HEK293 (cell line): ENCODE data around the gene PHLDB2.
A peak's percentile ranks its signal among the peaks of the same experiment; 100 is the strongest.

Source experiments
- CTCF ChIA-PET: fragments of 350-600 bp; formaldehyde crosslinking; extraction: SDS; loops from one replicate; lab custom pipeline; 2021; ENCODE audit warnings: antibody characterized with exemption; lab: Yijun Ruan, JAX
- POLR2A ChIA-PET: fragments of 300-600 bp; formaldehyde crosslinking; extraction: SDS; loops from one replicate; lab custom pipeline; 2020; ENCODE audit warnings: antibody characterized with exemption, inconsistent platforms; lab: Yijun Ruan, JAX
- H3K27ac ChIP-seq: fragments of 200-500 bp; sonication (Bioruptor generic); 2 replicates; pipeline ENCODE4 v1.5.1; 2014; ENCODE audit warnings: low read depth, low read length, control low read depth, inconsistent platforms; ENCODE audit errors: extremely low read depth
- H3K36me3 ChIP-seq, 2 experiments: fragments of 200-500 bp in 1 of 2; sonication (Bioruptor generic) in 1 of 2; 1 replicate in 1 of 2; 2 replicates in 1 of 2; pipeline ENCODE4 v1.5.1; 2014 to 2017; ENCODE audit warnings: inconsistent platforms in 2 of 2, low read length in 2 of 2; ENCODE audit not compliant: control insufficient read depth in 2 of 2, insufficient read depth in 1 of 2
- H3K4me1 ChIP-seq: fragments of 200-500 bp; sonication (Bioruptor generic); 2 replicates; pipeline ENCODE4 v1.5.1; 2014; ENCODE audit warnings: mild to moderate bottlenecking, low read length, inconsistent platforms; ENCODE audit not compliant: control insufficient read depth, insufficient read depth
- H3K4me3 ChIP-seq: 2 replicates; pipeline ENCODE4 v1.5.1; 2011; ENCODE audit warnings: low read depth, mild to moderate bottlenecking, control low read depth, low read length, moderate library complexity
- H3K9me3 ChIP-seq: fragments of 200-500 bp; sonication (Bioruptor generic); 2 replicates; pipeline ENCODE4 v1.5.1; 2014; ENCODE audit warnings: low read depth, low read length, inconsistent platforms; ENCODE audit not compliant: control insufficient read depth, insufficient read depth
- BCL11B ChIP-seq: fragments of 450-650 bp; formaldehyde crosslinking; IDR thresholded peaks from 2 replicates; pipeline ENCODE4 v1.5.1; 2016; ENCODE audit warnings: low read depth, missing biosample characterization, missing genetic modification characterization
- YY1 ChIP-seq: fragments of 450-650 bp; formaldehyde crosslinking; IDR thresholded peaks from 2 replicates; pipeline ENCODE4 v1.5.1; 2018; ENCODE audit warnings: missing biosample characterization, missing genetic modification characterization
- ZBTB20 ChIP-seq: fragments of 450-650 bp; formaldehyde crosslinking; IDR thresholded peaks from 2 replicates; pipeline ENCODE4 v1.5.1; 2016; ENCODE audit warnings: missing biosample characterization, missing genetic modification characterization
- ZNF112 ChIP-seq: fragments of 450-650 bp; formaldehyde crosslinking; IDR thresholded peaks from 2 replicates; pipeline ENCODE4 v1.5.0; 2017; ENCODE audit warnings: missing biosample characterization, missing genetic modification characterization
- ZNF138 ChIP-seq: fragments of 450-650 bp; formaldehyde crosslinking; IDR thresholded peaks from 2 replicates; pipeline ENCODE4 v1.5.1; 2016; ENCODE audit warnings: missing biosample characterization, missing genetic modification characterization, borderline replicate concordance
- ZNF174 ChIP-seq: fragments of 450-650 bp; formaldehyde crosslinking; IDR thresholded peaks from 2 replicates; pipeline ENCODE4 v1.5.0; 2017; ENCODE audit warnings: missing biosample characterization, mild to moderate bottlenecking, missing genetic modification characterization
- ZNF2 ChIP-seq: fragments of 450-650 bp; formaldehyde crosslinking; IDR thresholded peaks from 2 replicates; pipeline ENCODE4 v1.5.1; 2016; ENCODE audit warnings: missing biosample characterization, missing genetic modification characterization
- ZNF23 ChIP-seq: fragments of 450-650 bp; formaldehyde crosslinking; IDR thresholded peaks from 2 replicates; pipeline ENCODE4 v1.5.1; 2016; ENCODE audit warnings: missing biosample characterization, missing genetic modification characterization, borderline replicate concordance
- ZNF473 ChIP-seq: fragments of 450-650 bp; formaldehyde crosslinking; IDR thresholded peaks from 2 replicates; pipeline ENCODE4 v1.5.1; 2017; ENCODE audit warnings: missing biosample characterization, missing genetic modification characterization
- ZNF585B ChIP-seq: fragments of 450-650 bp; formaldehyde crosslinking; IDR thresholded peaks from 2 replicates; pipeline ENCODE4 v1.5.1; 2016; ENCODE audit warnings: missing biosample characterization, missing genetic modification characterization
- ZNF621 ChIP-seq: fragments of 450-650 bp; formaldehyde crosslinking; IDR thresholded peaks from 2 replicates; pipeline ENCODE4 v1.5.1; 2017; ENCODE audit warnings: missing biosample characterization, missing genetic modification characterization
- ZNF670 ChIP-seq: fragments of 450-650 bp; formaldehyde crosslinking; IDR thresholded peaks from 2 replicates; pipeline ENCODE4 v1.5.1; 2016; ENCODE audit warnings: missing biosample characterization, missing genetic modification characterization, low read depth
- TF ChIP-seq, protein P1 (sequence below): fragments of 450-650 bp; formaldehyde crosslinking; conservative IDR thresholded peaks from 2 replicates; pipeline ENCODE4 v1.5.1; 2016; ENCODE audit warnings: low read depth, missing biosample characterization, missing genetic modification characterization
- TF ChIP-seq, protein P2 (sequence below): fragments of 450-650 bp; formaldehyde crosslinking; IDR thresholded peaks from 2 replicates; pipeline ENCODE4 v1.5.1; 2016; ENCODE audit warnings: missing biosample characterization, missing genetic modification characterization
- TF ChIP-seq, protein P3 (sequence below): fragments of 450-650 bp; formaldehyde crosslinking; IDR thresholded peaks from 2 replicates; pipeline ENCODE4 v1.5.1; 2017; ENCODE audit warnings: missing biosample characterization, missing genetic modification characterization

PHLDB2 gene

GRCh38 chr3:112007633-112008032, 148.6 kb downstream of the PHLDB2 start:
- no peaks in the 10 kb centered on the region for H3K36me3 ChIP-seq

GRCh38 chr3:112009670-112010069, 150.6 kb downstream of the PHLDB2 start:
- H3K36me3 ChIP-seq, result no peaks in the 10 kb centered on the region
- ChIA-PET POLR2A (no interaction called here), CTCF (no interaction called here)
- TF ChIP-seq ZNF138 (tag by site-specific recombination), result no peak
- TF ChIP-seq BCL11B (tag by site-specific recombination), result no peak
- TF ChIP-seq, protein P1, sequence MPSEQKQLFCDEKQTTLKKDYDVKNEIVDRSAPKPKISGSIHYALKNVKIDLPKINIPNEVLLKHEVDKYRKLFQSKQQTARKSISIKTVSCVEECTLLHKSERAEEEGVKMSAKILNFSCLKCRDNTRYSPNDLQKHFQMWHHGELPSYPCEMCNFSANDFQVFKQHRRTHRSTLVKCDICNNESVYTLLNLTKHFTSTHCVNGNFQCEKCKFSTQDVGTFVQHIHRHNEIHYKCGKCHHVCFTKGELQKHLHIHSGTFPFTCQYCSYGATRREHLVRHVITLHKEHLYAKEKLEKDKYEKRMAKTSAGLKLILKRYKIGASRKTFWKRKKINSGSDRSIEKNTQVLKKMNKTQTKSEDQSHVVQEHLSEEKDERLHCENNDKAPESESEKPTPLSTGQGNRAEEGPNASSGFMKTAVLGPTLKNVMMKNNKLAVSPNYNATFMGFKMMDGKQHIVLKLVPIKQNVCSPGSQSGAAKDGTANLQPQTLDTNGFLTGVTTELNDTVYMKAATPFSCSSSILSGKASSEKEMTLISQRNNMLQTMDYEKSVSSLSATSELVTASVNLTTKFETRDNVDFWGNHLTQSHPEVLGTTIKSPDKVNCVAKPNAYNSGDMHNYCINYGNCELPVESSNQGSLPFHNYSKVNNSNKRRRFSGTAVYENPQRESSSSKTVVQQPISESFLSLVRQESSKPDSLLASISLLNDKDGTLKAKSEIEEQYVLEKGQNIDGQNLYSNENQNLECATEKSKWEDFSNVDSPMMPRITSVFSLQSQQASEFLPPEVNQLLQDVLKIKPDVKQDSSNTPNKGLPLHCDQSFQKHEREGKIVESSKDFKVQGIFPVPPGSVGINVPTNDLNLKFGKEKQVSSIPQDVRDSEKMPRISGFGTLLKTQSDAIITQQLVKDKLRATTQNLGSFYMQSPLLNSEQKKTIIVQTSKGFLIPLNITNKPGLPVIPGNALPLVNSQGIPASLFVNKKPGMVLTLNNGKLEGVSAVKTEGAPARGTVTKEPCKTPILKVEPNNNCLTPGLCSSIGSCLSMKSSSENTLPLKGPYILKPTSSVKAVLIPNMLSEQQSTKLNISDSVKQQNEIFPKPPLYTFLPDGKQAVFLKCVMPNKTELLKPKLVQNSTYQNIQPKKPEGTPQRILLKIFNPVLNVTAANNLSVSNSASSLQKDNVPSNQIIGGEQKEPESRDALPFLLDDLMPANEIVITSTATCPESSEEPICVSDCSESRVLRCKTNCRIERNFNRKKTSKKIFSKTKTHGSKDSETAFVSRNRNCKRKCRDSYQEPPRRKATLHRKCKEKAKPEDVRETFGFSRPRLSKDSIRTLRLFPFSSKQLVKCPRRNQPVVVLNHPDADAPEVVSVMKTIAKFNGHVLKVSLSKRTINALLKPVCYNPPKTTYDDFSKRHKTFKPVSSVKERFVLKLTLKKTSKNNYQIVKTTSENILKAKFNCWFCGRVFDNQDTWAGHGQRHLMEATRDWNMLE (tag by site-specific recombination), result no peak
- TF ChIP-seq ZNF621 (tag by site-specific recombination), result no peak
- TF ChIP-seq, protein P2, sequence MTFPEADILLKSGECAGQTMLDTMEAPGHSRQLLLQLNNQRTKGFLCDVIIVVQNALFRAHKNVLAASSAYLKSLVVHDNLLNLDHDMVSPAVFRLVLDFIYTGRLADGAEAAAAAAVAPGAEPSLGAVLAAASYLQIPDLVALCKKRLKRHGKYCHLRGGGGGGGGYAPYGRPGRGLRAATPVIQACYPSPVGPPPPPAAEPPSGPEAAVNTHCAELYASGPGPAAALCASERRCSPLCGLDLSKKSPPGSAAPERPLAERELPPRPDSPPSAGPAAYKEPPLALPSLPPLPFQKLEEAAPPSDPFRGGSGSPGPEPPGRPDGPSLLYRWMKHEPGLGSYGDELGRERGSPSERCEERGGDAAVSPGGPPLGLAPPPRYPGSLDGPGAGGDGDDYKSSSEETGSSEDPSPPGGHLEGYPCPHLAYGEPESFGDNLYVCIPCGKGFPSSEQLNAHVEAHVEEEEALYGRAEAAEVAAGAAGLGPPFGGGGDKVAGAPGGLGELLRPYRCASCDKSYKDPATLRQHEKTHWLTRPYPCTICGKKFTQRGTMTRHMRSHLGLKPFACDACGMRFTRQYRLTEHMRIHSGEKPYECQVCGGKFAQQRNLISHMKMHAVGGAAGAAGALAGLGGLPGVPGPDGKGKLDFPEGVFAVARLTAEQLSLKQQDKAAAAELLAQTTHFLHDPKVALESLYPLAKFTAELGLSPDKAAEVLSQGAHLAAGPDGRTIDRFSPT (tag by site-specific recombination), result no peak
- TF ChIP-seq YY1 (tag by site-specific recombination), result no peak
- TF ChIP-seq ZNF112 (tag by site-specific recombination), result no peak
- TF ChIP-seq, protein P3, sequence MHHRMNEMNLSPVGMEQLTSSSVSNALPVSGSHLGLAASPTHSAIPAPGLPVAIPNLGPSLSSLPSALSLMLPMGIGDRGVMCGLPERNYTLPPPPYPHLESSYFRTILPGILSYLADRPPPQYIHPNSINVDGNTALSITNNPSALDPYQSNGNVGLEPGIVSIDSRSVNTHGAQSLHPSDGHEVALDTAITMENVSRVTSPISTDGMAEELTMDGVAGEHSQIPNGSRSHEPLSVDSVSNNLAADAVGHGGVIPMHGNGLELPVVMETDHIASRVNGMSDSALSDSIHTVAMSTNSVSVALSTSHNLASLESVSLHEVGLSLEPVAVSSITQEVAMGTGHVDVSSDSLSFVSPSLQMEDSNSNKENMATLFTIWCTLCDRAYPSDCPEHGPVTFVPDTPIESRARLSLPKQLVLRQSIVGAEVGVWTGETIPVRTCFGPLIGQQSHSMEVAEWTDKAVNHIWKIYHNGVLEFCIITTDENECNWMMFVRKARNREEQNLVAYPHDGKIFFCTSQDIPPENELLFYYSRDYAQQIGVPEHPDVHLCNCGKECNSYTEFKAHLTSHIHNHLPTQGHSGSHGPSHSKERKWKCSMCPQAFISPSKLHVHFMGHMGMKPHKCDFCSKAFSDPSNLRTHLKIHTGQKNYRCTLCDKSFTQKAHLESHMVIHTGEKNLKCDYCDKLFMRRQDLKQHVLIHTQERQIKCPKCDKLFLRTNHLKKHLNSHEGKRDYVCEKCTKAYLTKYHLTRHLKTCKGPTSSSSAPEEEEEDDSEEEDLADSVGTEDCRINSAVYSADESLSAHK, result no peak
- no peak for TF ChIP-seq ZNF585B (tag by site-specific recombination)
- TF ChIP-seq ZNF670 (tag by site-specific recombination), result no peak
- TF ChIP-seq ZNF473 (tag by site-specific recombination), result no peak
- TF ChIP-seq, all 188 proteins: peak for 0
- Histone ChIP-seq H3K4me3 (no peak overlapping the region), H3K4me1 (no peaks in the 10 kb centered on the region), H3K27ac (no peak overlapping the region), H3K9me3 (no peaks in the 10 kb centered on the region)

More at GRCh38 chr3:112007633-112008032, 148.6 kb downstream of the PHLDB2 start:
- ChIA-PET CTCF (interaction anchor here (1.3 to 2.9 kb wide), 2 partner anchors 19 to 36 kb away, joined by 4 to 17 read pairs; no protein-coding TSS in a partner anchor), POLR2A (no interaction called here)
- Histone ChIP-seq H3K4me3 (no peak overlapping the region), H3K9me3 (no peaks in the 10 kb centered on the region), H3K4me1 (no peaks in the 10 kb centered on the region), H3K27ac (no peak overlapping the region)
- TF ChIP-seq ZBTB20 (tag by site-specific recombination) (peak; percentile 38; the same call in 1 of the 2 replicates), ZNF2 (no peak), ZNF174 (tag by site-specific recombination) (no peak), ZNF23 (no peak)
